Measurements from ENCODE around the gene ZFP69.

GRCh38 chr1:40495315-40495903, 18.3 kb downstream of the ZFP69 start:
- TF ChIP-seq CTCF (conservative IDR thresholded peaks at IDR 0.05) (no peak), EZH2 (IDR thresholded peaks at IDR 0.05; ENCODE audit: low read depth) (no peak)

Measured in PC-9 (cell line).